Stimulated activated CD8-positive, alpha-beta memory T cell treated with anti-CD3 and anti-CD28 coated beads, Interleukin-2, amount 100 ng/mL, for 48 hours (primary cell): ENCODE data around the gene HSPA4.
"Not testable (repeated sequence)": the region's sequence is repeated elsewhere in the genome, so short reads cannot be mapped to it uniquely, and the experiment has no call there.

ENCODE experiments used
- DNase-seq, 2 donors: peaks; one replicate each; pipeline ENCODE4 v3.0.0-alpha.2; 2020; ENCODE audit warnings: low read depth in 2 of 2

Gene HSPA4

GRCh38 chr5:133050521-133050920 is 1.3 kb upstream of the HSPA4 start:
- DNase-seq, result no peak

GRCh38 chr5:133051061-133051541 is 712 bp upstream of the HSPA4 start:
- no peak for DNase-seq

- peak; percentile 52 to 59 for DNase-seq
These were observed 733 bp downstream of the HSPA4 start for GRCh38 chr5:133052317-133053175.

GRCh38 chr5:133053448-133053847 is 1.6 kb downstream of the HSPA4 start:
- DNase-seq, result no peak

GRCh38 chr5:133054697-133055471 is 3.1 kb downstream of the HSPA4 start:
- no peak for DNase-seq

- DNase-seq, result no peak
These were observed 5.1 kb downstream of the HSPA4 start for GRCh38 chr5:133056891-133057290.

GRCh38 chr5:133059621-133060020 is 7.8 kb downstream of the HSPA4 start:
- DNase-seq, result no peak

- DNase-seq, result no peak
These were observed 10.5 kb downstream of the HSPA4 start for GRCh38 chr5:133062276-133062675.

- DNase-seq, result no peak
These were observed 12.2 kb downstream of the HSPA4 start for GRCh38 chr5:133063965-133064364.

- no peak for DNase-seq
These were observed 13.7 kb downstream of the HSPA4 start for GRCh38 chr5:133065471-133065870.

- no peak for DNase-seq
These were observed 14.2 kb downstream of the HSPA4 start for GRCh38 chr5:133066045-133066444.

GRCh38 chr5:133072021-133072420 is 20.2 kb downstream of the HSPA4 start:
- no peak for DNase-seq

- DNase-seq, result no peak
These were observed 24.0 kb downstream of the HSPA4 start for GRCh38 chr5:133075572-133076536.

GRCh38 chr5:133079048-133079447 is 27.2 kb downstream of the HSPA4 start:
- no peak for DNase-seq

GRCh38 chr5:133081036-133081435 is 29.2 kb downstream of the HSPA4 start:
- no peak for DNase-seq

GRCh38 chr5:133081703-133082102 is 29.9 kb downstream of the HSPA4 start:
- DNase-seq, result no peak

GRCh38 chr5:133082128-133082527 is 30.3 kb downstream of the HSPA4 start:
- no peak for DNase-seq

- DNase-seq, result no peak
These were observed 32.1 kb downstream of the HSPA4 start for GRCh38 chr5:133083901-133084300.

GRCh38 chr5:133085171-133085570 is 33.4 kb downstream of the HSPA4 start:
- not testable (repeated sequence) for DNase-seq

GRCh38 chr5:133086366-133086875 is 34.6 kb downstream of the HSPA4 start:
- no peak for DNase-seq

- no peak for DNase-seq
These were observed 36.3 kb downstream of the HSPA4 start for GRCh38 chr5:133088064-133088463.
